PC-9 (cell line): ENCODE data around the gene RUVBL2.

Experiments
- EZH2 ChIP-seq: fragments of 200-600 bp; sonication (generic); IDR thresholded peaks from 2 replicates; pipeline ENCODE4 v1.8.0; 2017; ENCODE audit warnings: antibody characterized with exemption, low read depth
- TF ChIP-seq, protein P1 (sequence below): fragments of 200-600 bp; sonication (generic); conservative IDR thresholded peaks from 2 replicates; pipeline ENCODE4 v1.6.1; 2017; ENCODE audit warnings: mixed run types, antibody characterized with exemption, mild to moderate bottlenecking, moderate library complexity

GRCh38 chr19:48997972-48998371, 4.3 kb downstream of the RUVBL2 start:
- TF ChIP-seq, protein P1, sequence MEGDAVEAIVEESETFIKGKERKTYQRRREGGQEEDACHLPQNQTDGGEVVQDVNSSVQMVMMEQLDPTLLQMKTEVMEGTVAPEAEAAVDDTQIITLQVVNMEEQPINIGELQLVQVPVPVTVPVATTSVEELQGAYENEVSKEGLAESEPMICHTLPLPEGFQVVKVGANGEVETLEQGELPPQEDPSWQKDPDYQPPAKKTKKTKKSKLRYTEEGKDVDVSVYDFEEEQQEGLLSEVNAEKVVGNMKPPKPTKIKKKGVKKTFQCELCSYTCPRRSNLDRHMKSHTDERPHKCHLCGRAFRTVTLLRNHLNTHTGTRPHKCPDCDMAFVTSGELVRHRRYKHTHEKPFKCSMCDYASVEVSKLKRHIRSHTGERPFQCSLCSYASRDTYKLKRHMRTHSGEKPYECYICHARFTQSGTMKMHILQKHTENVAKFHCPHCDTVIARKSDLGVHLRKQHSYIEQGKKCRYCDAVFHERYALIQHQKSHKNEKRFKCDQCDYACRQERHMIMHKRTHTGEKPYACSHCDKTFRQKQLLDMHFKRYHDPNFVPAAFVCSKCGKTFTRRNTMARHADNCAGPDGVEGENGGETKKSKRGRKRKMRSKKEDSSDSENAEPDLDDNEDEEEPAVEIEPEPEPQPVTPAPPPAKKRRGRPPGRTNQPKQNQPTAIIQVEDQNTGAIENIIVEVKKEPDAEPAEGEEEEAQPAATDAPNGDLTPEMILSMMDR: peak; percentile 74
- TF ChIP-seq EZH2: no peak
